Lower lobe of right lung (tissue), 2 donors: ENCODE measurements around the gene ANKRD13C. TPM values are rescaled to one million over a fixed set of nuclear protein-coding genes. Genes with fewer than 3 reads are reported as not detected.

Source experiments
- ATAC-seq, 2 donors: fragments of 200-7000 bp; cut with Tn5 transposase; one replicate each; pipeline ENCODE4 v1.9.1; 2020 to 2022; ENCODE audit warnings: mild to moderate bottlenecking in 2 of 2, moderate library complexity in 2 of 2
- DNase-seq: peaks from one replicate; pipeline ENCODE4 v3.0.0-alpha.2; 2020
- H3K27ac ChIP-seq: fragments of 200-600 bp; one replicate; pipeline ENCODE4 v1.8.0; 2022
- H3K27me3 ChIP-seq: fragments of 200-600 bp; one replicate; pipeline ENCODE4 v1.8.0; 2022; ENCODE audit warnings: low read depth
- H3K36me3 ChIP-seq: fragments of 200-600 bp; one replicate; pipeline ENCODE4 v1.8.0; 2022; ENCODE audit warnings: mild to moderate bottlenecking
- H3K4me1 ChIP-seq: fragments of 200-600 bp; one replicate; pipeline ENCODE4 v1.8.0; 2022
- H3K4me3 ChIP-seq: fragments of 200-600 bp; one replicate; pipeline ENCODE4 v1.8.0; 2022; ENCODE audit warnings: mild to moderate bottlenecking
- H3K9me3 ChIP-seq: fragments of 200-600 bp; one replicate; pipeline ENCODE4 v1.8.0; 2022
- intact Hi-C: fragments of 100-400 bp; cut with DNase I; formaldehyde crosslinking; loops from one replicate; pipeline ENCODE4 v1.11.0; 2022
- total RNA-seq: library from RNA; stranded (reverse); fragmentation: NEBNext Ultra II Directional; extraction: Animal tissue kit (Norgen Biotek cat#: 25700); gene quantifications from one replicate; pipeline ENCODE4 v1.2.1, GENCODE V29; 2021
- TF ChIP-seq, protein P1 (sequence below): fragments of 200-600 bp; IDR thresholded peaks from one replicate; pipeline ENCODE4 v1.8.0; 2022; ENCODE audit warnings: antibody characterized with exemption, mild to moderate bottlenecking
- donor health status: DM: no; HTN: yes; CAD: no; lungs with severe emphysema.

Gene ANKRD13C
- total RNA-seq, 1 donor from 2014 or later, result 18.0 TPM

DNA sequence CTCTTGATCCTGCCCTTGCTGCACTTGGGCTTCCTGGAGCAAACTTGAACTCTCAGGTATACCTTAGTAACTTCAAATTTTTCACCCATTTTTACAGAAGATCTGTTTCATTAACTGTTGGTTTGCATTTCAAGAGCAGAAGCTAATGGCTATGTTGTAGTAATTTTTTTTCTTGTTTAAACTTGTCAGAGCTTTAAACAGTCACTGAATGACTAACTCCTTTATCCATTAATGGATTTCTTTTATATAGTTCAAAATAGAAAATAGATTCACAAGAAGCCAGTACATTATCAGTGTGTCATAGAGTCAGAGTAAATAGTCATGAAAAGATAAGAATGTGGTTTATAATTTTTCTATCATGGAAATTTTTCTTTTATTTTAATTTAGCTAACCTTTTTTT is 119.8 kb downstream of the ANKRD13C start:
- H3K27me3 ChIP-seq, result no peaks in the 10 kb centered on the region
- no peaks in the 10 kb centered on the region for H3K9me3 ChIP-seq
- no peaks in the 10 kb centered on the region for H3K4me1 ChIP-seq
- TF ChIP-seq, protein P1, sequence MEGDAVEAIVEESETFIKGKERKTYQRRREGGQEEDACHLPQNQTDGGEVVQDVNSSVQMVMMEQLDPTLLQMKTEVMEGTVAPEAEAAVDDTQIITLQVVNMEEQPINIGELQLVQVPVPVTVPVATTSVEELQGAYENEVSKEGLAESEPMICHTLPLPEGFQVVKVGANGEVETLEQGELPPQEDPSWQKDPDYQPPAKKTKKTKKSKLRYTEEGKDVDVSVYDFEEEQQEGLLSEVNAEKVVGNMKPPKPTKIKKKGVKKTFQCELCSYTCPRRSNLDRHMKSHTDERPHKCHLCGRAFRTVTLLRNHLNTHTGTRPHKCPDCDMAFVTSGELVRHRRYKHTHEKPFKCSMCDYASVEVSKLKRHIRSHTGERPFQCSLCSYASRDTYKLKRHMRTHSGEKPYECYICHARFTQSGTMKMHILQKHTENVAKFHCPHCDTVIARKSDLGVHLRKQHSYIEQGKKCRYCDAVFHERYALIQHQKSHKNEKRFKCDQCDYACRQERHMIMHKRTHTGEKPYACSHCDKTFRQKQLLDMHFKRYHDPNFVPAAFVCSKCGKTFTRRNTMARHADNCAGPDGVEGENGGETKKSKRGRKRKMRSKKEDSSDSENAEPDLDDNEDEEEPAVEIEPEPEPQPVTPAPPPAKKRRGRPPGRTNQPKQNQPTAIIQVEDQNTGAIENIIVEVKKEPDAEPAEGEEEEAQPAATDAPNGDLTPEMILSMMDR, result no peak
- ATAC-seq, result no peak
- no peak overlapping the region for H3K4me3 ChIP-seq
- DNase-seq, result no peak
- peaks cover 100% of the 10 kb centered on the region for H3K36me3 ChIP-seq
- intact Hi-C loops, result no loop called here
- no peak overlapping the region for H3K27ac ChIP-seq

DNA sequence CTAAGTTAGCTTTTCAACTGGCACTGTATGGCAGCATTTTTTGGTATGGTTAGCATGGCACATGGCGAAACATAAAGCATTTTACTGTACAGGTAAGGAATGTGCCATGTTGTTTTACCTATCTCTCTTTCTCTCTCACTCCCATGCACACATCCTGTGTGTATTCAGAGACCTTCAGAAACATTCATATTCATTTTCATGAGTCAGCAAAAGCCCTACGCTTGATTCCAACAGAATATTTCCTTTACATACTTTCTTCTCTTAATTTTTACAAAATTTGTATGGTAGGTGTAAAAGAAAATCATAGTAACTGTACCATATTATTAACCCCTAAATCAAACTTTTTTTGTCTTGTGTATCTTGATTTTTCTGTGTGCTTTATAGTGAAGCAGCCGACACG is 123.0 kb downstream of the ANKRD13C start:
- Histone ChIP-seq H3K4me3 (no peak overlapping the region), H3K27ac (no peak overlapping the region), H3K9me3 (no peaks in the 10 kb centered on the region), H3K4me1 (peaks cover 9% of the 10 kb centered on the region), H3K27me3 (no peaks in the 10 kb centered on the region), H3K36me3 (peaks cover 93% of the 10 kb centered on the region)
- ATAC-seq (no peak), DNase-seq (no peak)
- TF ChIP-seq, protein P1, result no peak
- intact Hi-C loops, result no loop called here

DNA sequence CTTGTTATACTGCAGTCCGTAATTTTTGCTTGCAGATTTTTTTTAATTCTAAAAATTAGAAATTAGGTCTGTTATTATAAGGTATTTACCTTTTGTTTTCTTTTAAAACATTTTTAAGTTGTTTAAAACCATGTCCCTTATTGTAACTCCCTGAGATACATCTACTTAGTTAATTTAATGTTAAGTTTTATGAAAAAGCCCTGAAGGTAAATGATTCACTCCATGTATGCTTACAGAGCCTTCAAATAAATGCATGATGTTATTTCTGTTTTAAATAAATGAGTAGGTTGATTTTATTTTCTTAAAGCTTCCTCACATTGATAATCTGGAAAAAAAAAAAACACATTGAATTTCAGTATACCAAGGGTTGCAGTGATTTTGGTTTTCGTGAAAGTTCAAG is 125.9 kb downstream of the ANKRD13C start:
- DNase-seq (no peak), ATAC-seq (no peak)
- intact Hi-C loops, result no loop called here
- Histone ChIP-seq H3K36me3 (peaks cover 88% of the 10 kb centered on the region), H3K4me3 (no peak overlapping the region), H3K9me3 (no peaks in the 10 kb centered on the region), H3K27me3 (no peaks in the 10 kb centered on the region), H3K4me1 (peaks cover 22% of the 10 kb centered on the region), H3K27ac (no peak overlapping the region)
- TF ChIP-seq, protein P1, result no peak

GRCh38 chr1:70227439-70227838 is 127.1 kb downstream of the ANKRD13C start:
- DNase-seq, result no peak
- Histone ChIP-seq H3K27ac (no peak overlapping the region), H3K36me3 (peaks cover 75% of the 10 kb centered on the region), H3K27me3 (no peaks in the 10 kb centered on the region), H3K4me1 (peaks cover 35% of the 10 kb centered on the region), H3K9me3 (no peaks in the 10 kb centered on the region), H3K4me3 (no peak overlapping the region)
- TF ChIP-seq, protein P1, result no peak
- no peak for ATAC-seq
- intact Hi-C loops, result no loop called here

GRCh38 chr1:70224954-70225353 is 129.6 kb downstream of the ANKRD13C start:
- intact Hi-C loops, result no loop called here
- no peak for ATAC-seq
- H3K4me1 ChIP-seq, result peaks cover 46% of the 10 kb centered on the region
- H3K27ac ChIP-seq, result no peak overlapping the region
- no peak for DNase-seq
- no peaks in the 10 kb centered on the region for H3K9me3 ChIP-seq
- peaks cover 50% of the 10 kb centered on the region for H3K36me3 ChIP-seq
- H3K27me3 ChIP-seq, result no peaks in the 10 kb centered on the region
- H3K4me3 ChIP-seq, result no peak overlapping the region
- TF ChIP-seq, protein P1, result no peak
